Measurements from ENCODE around the gene CHD9.

GRCh38 chr16:53142823-53143568 lies 88.2 kb downstream of the CHD9 start:
- no peak for TF ChIP-seq CTCF (IDR thresholded peaks at IDR 0.05)
- TF ChIP-seq POLR2A (IDR thresholded peaks at IDR 0.05): no peak
